CD4-positive, alpha-beta T cell treated with Interleukin-15 for 1 hour (primary cell): ENCODE results near the gene DPYSL5.

Source experiments
- DNase-seq: peaks from one replicate; pipeline ENCODE4 v3.0.0-alpha.2; 2020

Gene DPYSL5

GRCh38 chr2:26934335-26934724 is 86.4 kb downstream of the DPYSL5 start:
- DNase-seq: no peak

GRCh38 chr2:26934985-26935384 is 87.1 kb downstream of the DPYSL5 start:
- DNase-seq: no peak

- no peak for DNase-seq
These were observed 88.9 kb downstream of the DPYSL5 start for GRCh38 chr2:26936855-26937254.

DNA sequence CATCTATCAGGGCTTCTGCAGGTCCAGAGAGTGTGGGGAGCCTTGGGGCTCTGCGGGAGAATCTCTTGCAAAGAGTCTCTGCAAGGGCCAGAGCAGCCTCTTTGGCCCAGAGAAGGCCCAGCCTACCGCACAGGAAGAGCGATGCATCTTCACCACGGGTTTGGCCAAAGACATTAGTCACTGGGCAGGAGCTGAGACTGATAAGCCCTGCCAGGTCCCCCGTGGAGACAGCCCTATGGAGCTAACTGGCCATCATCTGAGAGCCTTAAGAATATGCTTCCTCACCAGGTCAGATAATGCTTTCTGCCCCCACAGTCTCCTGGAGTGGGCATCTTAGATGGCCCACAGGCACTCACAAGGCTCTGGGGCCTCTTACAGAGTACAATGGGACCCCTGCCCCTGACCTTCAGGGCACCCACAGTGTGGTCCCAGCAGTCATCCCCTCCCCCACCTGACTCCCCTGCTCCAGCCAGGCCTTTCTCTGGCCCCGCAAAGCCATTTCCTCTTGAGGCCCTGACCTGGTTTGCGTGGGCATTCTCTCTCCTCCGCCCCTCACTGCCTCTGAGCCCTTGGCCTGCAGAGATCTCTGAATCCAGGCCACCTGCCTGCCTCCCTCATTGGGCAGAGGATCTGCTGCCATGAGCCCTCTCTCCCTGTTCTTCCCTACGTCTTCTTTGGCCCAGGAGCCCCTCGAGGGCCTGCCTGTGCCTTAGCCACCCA is 90.6 kb downstream of the DPYSL5 start:
- DNase-seq: no peak

DNA sequence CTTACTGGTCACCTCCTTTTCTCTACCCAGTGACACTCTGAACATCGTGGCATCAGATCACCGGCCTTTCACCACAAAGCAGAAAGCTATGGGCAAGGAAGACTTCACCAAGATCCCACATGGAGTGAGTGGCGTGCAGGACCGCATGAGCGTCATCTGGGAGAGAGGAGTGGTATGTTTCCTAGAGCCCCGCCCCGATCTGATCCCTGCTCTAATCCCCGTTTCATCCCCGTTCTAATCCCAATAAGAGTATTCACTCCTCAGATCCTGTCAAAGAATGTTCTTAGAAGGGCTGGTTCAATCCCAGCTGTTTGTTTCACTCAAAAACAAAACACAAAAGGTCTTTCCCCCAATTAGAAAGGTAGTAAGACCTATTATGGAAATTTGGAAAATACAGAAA is 92.1 kb downstream of the DPYSL5 start:
- no peak for DNase-seq

DNA sequence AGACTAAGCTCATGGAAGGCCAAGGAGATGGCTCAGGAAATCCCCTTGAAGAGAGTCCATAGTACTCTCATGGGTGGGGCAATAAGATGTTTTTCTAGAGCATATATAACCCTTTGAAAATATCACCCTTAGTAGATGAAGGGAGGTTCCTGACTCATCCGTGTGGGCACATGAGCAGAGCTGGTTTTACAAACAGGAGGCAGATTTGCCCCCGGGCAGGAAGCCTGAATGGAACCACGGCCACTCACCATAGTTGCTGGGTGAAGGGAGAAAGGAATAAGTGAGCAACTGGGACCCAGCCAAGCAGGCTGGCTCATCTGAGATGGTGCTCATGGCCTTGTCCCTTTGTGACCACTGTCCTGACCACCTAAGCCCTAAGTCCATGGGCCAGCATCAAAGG is 93.6 kb downstream of the DPYSL5 start:
- no peak for DNase-seq

- DNase-seq: peak; percentile 41
These were observed 94.8 kb downstream of the DPYSL5 start for GRCh38 chr2:26942543-26943295.

DNA sequence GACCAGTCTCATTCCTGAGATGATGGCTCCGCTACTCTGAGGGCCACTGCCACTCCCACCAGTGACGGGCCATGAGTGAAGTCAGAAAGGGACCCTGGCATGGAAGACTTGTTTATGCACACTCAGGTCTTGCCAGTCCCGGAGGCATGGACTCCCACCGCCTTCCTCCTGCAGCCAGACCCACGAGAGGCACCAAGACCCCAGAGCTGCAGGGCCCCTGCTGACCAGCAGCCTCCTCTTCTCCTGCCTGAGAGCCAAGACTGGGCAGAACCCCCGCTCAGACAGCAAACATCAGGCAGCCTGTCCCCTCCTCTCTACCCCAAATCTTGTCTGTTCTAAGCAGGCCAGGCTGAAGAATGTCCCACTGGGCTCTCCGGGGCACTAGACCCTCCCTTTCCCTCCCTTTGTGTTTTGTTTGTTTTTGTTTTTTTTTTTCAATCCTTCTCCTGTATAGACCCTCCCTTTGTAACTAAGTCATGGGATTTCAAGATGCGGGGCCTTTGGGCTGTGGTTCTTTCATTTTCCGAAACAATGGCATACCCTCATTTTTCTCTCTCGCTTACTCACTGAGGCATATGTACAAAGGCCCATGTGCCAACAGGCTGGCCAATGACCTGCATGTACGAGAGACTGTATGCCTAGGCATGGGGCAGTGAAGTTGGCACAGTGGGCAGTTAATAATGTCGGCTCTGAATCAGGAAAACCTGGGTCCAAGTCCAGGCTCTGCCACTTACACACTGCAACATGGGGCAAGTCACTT is 98.2 kb downstream of the DPYSL5 start:
- no peak for DNase-seq

GRCh38 chr2:26946841-26947784 is 99.2 kb downstream of the DPYSL5 start:
- DNase-seq: no peak

DNA sequence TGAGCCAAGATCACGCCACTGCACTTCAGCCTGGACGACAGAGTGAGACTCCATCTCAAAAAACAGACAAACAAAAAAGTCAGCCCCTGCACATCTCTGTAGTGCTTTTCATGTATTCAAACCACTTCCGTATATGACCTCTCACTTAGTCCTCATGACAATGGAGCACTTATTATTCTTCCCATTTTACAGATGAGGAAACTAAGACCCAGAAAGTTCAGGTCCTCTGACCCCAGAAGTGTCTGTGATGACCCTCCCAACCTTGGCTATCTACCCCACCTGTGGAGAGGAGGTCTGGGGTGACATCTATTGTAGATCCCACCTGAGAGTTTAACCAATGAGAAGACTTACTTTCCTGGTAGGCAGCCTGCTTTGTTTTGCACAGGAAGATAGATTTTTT is 100.9 kb downstream of the DPYSL5 start:
- no peak for DNase-seq

GRCh38 chr2:26950246-26950645 is 102.3 kb downstream of the DPYSL5 start:
- no peak for DNase-seq

- DNase-seq: no peak
These were observed 103.3 kb downstream of the DPYSL5 start for GRCh38 chr2:26951236-26951635.

DNA sequence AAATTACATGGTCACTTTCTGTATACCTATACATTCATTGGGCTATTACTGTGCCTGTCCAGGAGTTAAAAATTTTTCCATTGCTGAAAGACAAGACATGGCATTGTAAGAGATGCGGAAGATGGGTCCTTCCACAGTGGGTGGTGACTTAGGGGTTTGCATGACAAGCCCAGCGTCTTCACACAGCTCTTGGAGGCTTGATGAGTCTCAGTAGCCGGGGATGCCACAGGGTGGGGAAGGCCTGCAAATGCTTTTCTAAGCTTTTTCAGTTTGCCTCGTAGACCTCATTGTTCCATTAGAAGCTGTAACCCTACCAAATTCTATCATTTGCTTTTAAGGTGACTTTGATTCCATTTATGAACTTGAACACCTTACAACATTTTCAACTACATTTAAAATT is 104.4 kb downstream of the DPYSL5 start:
- DNase-seq: no peak

DNA sequence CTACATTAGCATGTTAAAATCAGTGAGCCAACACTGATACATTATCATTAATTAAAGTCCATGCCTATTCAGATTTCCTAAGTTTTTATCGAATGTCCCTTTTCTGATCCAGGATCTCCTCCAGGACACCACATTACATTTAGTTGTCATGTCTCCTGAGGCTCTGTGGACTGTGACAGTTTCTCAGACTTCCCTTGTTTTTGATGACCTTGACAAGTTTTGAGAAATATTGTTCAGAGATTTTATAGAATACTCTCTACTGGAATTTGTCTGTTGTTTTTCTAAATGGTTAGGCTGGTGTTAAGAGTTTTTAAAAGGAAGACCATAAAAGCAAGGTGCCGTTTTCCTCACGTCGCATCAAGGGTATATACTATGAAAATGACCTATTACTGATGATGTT is 106.2 kb downstream of the DPYSL5 start:
- no peak for DNase-seq

DNA sequence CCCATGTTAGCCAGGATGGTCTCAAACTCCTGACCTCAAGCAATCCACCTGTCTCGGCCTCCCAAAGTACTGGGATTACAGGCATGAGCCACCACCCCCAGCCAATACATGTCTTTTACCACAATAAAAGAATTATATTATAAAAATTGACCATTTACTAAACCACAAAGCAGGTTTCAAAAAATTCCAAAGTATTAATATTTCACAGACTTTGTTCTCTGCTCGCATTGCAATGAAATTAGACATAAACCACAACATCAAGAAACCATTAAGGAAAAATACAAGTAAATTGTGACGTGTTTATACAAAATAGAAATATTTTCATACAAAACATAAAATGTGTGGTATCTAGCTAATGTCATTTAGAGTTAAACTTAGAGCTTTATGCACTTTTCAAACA is 109.1 kb downstream of the DPYSL5 start:
- DNase-seq: no peak

- no peak for DNase-seq
These were observed 109.6 kb downstream of the DPYSL5 start for GRCh38 chr2:26957534-26957933.

- DNase-seq: no peak
These were observed 111.4 kb downstream of the DPYSL5 start for GRCh38 chr2:26959331-26959730.

DNA sequence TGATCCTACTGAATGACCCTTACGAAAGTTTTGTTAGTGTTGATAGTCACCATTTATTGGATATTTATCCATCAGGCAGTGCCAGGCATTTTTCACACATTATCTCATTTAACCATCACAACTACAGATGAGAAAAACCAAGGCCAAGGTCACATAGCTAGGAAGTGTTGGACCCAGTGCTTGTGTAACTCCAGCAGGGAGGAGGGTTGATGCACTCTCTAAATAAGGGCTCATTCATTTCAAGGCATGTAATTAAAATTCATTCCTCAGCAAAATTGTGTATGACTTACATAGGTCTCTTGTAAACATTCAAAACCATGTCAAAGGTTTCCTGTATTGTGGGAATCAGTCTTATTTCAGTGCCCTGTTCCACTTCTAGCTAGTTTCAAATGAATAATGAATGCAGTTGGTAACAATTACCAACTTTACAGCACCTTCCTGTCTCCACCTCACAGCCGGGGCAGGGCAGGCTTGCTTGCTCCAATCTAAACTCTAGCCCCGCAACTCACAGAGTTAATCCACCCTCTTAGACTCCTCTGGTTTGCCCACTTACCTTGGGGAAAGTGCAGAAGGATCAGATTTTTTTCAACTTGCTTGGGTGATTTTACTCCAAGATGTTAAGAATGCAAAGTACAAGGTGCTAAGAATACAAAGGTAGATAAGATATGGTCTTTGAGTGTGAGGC is 116.7 kb downstream of the DPYSL5 start:
- DNase-seq: no peak

DNA sequence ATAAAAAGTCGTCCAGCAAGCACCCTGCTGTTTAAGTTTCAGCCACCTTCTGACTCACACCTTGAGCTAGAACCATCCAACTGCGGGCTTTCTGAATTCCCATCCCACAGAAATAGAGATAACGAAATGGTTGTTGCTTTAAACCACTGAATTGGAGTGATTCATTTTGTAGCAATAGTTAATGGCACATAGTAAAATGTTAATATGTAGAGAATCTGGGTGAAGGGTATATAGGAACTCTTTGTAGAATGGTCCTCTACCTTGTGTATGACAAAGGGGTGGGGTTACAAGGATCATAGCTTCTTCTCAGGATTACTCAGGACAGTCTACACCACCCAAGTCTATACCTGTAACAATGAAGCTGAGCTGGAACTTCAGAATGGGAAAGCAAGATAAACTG is 120.1 kb downstream of the DPYSL5 start:
- no peak for DNase-seq

DNA sequence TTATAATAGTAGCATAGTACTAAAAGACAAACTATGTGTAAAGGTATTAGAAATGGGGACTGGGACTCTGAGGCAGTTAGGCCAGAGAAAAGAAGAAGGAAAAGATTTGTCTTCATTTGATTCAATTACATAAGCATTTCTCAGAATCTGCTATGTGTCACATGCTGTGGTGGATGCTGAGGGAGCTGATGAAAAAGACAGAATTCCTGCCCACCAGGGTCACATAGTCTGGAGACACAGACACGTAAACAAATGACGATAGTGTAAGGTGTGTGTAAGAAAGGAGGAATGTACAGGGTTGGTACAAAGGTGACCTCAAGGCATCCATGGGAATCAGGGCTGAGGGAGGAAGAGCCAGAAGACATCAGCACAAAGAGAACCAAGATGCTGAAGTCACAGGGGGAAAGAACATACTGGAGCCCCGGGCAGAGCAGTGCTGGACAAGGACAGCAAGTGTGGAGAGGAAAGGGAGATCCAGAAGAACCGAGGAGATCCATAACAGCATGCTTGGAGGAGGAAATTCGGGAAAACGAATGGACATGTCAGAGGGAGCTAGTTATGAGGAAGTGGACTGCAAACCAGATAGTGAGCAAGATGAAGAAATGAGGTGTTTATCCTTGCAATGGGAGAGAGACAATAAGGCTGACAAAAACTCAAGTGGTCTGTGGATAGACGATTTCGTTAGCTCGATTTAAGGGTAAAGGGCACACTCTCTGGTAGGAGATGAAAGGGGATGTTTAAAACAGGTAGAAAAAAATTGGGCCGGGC is 121.3 kb downstream of the DPYSL5 start:
- no peak for DNase-seq

DNA sequence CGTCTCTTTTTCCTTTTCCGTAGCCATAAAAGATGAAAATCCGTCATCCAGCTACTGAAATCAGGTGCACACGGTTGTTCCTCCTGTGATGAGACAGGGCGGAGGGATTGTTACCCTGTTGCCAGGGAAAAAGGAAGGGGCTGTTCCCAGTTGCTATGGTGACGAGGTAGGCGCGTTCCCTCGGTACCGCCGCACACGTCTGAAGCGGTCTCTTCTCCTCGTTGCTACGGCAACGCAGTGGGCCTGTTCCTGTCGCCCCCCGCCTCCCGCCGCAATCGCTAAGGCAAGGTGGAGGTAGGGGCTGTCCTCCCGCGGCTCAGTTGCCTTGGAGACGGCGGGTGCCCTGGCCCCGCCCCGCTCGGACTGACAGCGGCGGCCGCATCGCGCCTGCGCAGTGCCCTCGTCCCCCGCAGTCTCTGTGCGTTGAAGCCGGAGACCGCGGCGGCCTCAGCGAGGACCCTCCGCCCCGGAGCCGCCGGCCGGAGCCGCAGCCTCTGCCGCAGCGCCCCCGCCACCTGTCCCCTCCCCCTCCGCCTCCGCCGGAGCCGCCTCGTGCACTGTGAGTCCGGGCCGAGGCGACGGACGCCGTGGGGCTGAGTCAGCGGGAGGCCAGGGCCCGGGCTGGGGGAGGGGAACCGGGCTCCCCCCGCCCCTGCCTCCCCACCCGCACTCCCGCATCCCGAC is 122.5 kb downstream of the DPYSL5 start, which contains the start of gene MAPRE3:
Gene MAPRE3 (plus strand): TSS at position 394 of the 684 bp plus-strand sequence. CDS start 51,582 bp downstream, outside the sequence.
- peak; percentile 91 for DNase-seq
